Measurements from ENCODE around the gene AGFG1.

Gene AGFG1

GRCh38 chr2:227460833-227461232, 11.1 kb upstream of the AGFG1 start:
- H3K4me3 ChIP-seq (ENCODE audit: low read depth, low read length), result no peak overlapping the region
- no peak for TF ChIP-seq CTCF (IDR thresholded peaks at IDR 0.05; ENCODE audit: low read depth, low read length, missing control alignments)
- no peak for DNase-seq (ENCODE audit: low read depth)

GRCh38 chr2:227461811-227462461, 10.0 kb upstream of the AGFG1 start:
- DNase-seq (ENCODE audit: low read depth), result no peak
- TF ChIP-seq CTCF (IDR thresholded peaks at IDR 0.05; ENCODE audit: low read depth, low read length, missing control alignments), result no peak
- H3K4me3 ChIP-seq (ENCODE audit: low read depth, low read length), result no peak overlapping the region; the same call in 1 of the 2 replicates

GRCh38 chr2:227462462-227462951, 9.4 kb upstream of the AGFG1 start:
- no peak for TF ChIP-seq CTCF (IDR thresholded peaks at IDR 0.05; ENCODE audit: low read depth, low read length, missing control alignments)
- H3K4me3 ChIP-seq (ENCODE audit: low read depth, low read length), result peak overlapping the region; percentile 32; the same call in 1 of the 2 replicates
- no peak for DNase-seq (ENCODE audit: low read depth)

DNA sequence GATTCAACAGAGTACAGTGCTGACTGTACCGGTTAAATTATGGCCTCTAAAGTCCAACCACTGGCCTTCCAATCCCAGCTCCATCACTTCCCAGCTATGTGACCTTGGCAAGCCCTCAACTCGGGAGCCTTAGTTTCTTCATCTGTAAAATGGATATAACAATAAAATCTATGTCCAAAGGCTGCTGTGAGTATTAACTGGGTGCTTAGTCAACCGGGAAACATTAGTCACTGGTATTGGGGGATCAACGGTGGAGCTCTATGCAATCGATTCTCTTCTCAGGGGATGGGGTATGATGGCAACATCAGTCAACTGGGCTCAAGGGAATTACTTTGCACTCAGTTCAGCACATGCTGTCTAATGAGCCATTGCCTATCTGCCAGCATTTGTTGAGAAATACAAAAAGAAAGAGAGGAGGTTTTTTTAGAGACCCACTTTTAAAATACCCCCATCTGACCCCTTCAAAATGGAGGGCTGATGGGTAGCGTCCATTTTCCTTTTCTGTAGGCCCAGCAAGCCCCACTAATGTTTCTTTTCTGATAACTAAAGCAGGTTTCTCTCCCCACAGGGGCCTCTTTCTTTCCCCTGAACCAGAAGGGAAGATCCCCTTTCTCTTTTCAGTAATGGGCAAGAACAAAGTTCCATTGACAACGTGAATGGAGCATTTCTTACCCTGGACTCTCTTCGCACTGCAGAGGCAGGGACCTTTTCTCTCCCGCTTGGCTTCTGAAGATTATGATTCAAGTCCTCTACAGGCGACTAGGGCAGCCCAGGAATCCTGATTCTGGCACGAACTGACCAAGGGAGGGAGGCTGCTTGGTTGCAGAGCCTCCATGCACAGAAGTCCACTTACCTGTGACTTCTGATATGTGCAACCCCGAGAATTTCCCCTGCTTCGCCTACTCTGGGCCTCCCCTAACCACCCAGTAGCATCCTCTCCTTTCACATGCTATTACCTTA, 8.7 kb upstream of the AGFG1 start:
- H3K4me3 ChIP-seq (ENCODE audit: low read depth, low read length), result peak overlapping the region; percentile 32; the same call in 1 of the 2 replicates
- no peak for DNase-seq (ENCODE audit: low read depth)
- no peak for TF ChIP-seq CTCF (IDR thresholded peaks at IDR 0.05; ENCODE audit: low read depth, low read length, missing control alignments)

GRCh38 chr2:227464361-227464760, 7.6 kb upstream of the AGFG1 start:
- no peak overlapping the region for H3K4me3 ChIP-seq (ENCODE audit: low read depth, low read length)
- TF ChIP-seq CTCF (IDR thresholded peaks at IDR 0.05; ENCODE audit: low read depth, low read length, missing control alignments), result no peak
- no peak for DNase-seq (ENCODE audit: low read depth)

- no peak for DNase-seq (ENCODE audit: low read depth)
- no peak overlapping the region for H3K4me3 ChIP-seq (ENCODE audit: low read depth, low read length)
- no peak for TF ChIP-seq CTCF (IDR thresholded peaks at IDR 0.05; ENCODE audit: low read depth, low read length, missing control alignments)
Measured at GRCh38 chr2:227464851-227465250, 7.1 kb upstream of the AGFG1 start.

Data from GM12864 (cell line).